ENCODE measurements around the gene BRD3OS.

The BRD3OS gene

DNA sequence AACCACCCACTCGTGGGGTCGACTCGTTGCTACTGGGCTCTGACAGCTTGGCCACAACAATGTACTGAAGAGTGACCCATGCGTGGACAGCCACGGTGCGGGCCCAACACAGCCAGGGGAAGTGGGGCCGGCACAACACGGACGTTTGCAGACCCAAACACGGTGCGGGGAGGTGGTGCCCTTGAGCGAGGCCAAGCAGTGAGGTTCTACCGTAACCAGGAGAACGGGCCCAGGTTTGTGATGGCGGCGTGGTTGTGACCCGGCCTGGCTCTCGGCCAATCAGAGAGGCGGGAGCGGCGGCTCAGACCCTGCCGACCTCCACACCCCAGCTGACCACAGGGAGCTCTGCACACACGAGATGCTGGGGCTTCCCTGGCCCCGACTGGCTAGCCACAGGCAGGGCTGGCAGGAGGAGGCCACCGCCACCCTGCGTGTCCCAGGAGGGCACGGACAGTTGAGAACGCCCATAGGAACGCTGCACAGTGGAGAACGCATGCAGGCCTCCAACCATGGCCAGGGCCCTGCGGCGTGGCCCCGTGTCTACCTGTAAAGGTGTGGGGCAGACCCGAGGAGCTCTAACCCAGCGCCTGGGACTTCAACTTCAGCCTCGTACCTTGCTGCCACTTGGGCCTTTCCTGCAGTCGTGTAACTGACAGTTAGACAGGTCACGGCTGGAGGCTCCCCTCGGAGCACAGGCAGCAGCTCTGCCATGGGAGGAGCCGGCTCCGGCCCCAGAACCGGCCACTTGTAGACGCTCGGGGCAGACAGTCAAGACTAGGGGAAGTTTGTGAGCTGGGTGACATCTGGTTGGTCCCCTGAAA, 28.9 kb downstream of the BRD3OS start:
- peak; percentile 14 for DNase-seq

GRCh38 chr9:134054891-134055811, 29.9 kb downstream of the BRD3OS start:
- DNase-seq = no peak

DNA sequence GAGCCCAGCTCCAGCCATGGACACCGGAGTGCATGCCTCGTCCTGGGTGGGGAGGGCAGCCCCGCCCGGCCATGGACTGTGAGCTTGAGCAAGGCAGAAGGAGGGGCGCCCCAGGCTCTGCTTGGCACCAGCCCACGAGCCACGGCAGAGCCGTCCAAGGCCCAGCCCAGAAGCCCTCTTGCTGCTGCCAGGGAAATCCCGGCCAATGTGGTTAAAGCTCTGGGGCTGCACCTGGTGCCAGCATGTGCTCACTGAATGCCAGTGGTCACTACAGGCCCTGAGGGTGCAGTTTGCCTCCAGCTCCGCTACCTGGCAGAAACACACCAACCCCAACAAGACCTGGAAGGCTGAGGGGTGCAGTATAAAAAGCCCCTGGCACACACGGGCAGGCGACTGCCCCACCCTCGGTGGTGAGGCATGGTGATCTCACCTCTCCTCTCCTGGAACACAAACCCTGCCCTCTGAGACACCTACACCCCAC, 30.7 kb downstream of the BRD3OS start:
- peak; percentile 85 for DNase-seq

DNA sequence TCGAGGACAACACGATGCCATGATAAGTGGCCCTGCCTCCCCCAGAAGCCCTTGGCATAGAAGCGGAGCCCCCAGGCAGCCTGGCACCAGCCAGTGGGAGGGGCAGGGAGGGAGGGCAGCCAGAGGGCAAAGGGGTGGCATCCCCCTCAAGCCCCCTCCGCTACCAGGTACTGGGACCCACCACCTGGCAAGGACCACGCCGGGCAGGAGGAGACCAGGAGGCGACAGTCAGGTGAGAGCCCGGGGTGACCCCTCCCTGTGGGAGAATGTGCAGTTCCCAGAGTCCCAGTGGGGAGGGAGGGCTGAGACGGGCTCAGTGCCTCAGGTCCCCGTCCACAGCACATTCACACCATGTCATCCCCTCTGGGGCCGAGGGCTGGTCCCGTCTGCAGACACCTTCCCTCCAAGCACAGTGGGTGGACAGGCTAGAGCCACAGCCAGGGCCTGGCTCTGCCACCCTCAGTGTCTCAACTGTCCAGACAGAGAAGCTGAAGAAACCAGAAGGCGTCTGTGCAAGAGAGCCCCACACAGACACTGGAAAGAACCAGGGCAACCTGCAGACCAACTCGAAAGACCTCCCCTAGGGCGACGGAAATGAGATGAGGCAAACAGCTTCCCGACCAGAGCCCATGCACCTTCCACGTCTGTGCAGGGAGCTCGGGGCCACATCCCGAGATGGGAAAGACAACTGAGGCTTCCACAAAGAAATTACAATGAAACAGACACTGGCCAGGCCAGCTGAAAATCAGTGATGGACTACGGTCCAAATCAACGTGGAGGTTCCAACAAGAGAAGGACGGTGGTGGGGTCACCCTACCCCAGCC, 31.4 kb downstream of the BRD3OS start:
- DNase-seq = no peak

DNA sequence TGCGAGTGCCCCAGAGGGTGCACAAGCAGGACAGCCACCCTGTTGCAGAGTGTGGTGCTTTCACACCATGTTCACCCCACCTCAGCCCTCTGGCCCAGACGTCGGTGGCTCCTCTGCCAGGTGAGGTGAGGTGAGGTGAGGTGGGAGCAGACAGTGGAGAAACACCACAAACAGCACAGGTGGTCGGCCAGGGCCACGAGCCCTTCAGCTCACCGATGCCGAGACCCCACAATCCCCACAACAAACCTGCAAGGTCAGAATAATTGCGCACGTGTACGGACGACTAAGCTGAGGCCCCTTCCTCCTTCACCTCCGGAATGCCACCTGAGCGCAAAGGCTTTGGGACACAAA, 32.0 kb downstream of the BRD3OS start:
- DNase-seq = no peak

DNA sequence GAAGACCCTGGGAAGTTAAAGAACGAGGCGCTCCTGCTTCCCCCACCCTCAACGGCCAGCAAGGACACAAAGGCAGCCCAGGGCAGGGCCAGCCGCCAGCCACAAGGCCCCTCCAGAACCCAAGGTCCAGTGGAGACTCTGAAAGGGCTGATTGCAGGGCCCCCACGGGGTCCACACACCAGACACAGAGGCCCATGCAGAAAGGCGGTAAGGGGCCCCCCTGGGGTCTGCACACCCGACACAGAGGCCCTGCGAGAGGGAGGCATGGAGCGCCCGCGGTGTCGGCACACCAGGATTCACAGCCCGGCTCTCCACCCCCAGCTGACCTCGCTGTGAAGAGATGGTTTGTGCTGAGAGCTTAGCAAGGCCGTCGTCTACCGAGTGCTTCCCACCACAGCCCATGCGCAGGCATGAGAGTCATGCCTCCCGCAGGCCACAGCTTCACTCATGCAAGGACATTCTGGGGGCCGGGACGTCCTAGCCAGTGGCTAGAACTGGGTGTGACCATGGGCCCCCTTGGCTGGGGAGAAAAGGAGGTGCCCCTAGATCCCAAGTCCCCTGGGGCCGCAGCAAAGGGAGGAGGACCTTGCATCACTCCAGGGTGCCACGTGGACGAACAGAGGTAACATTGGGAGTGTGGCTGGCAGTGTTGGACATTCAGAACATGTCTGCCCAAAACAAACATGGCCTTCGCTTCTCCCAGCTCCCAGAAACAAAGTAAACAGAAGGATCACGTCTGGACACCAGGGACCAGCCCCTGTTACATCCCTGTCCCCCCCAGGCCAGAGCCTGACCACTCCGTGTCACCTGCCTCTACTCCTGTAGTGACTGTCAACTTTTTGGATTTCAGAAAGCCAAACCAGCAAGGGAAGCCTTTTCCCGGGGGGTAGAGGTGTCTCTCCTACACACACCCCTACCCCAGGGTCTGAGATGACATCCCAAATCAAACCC, 32.7 kb downstream of the BRD3OS start:
- DNase-seq = no peak

GRCh38 chr9:134058716-134059115, 33.4 kb downstream of the BRD3OS start:
- peak; percentile 29 for DNase-seq

- no peak for DNase-seq
These were observed 33.9 kb downstream of the BRD3OS start for GRCh38 chr9:134059188-134059641.

- no peak for DNase-seq
These were observed 34.5 kb downstream of the BRD3OS start for GRCh38 chr9:134059661-134060395.

DNA sequence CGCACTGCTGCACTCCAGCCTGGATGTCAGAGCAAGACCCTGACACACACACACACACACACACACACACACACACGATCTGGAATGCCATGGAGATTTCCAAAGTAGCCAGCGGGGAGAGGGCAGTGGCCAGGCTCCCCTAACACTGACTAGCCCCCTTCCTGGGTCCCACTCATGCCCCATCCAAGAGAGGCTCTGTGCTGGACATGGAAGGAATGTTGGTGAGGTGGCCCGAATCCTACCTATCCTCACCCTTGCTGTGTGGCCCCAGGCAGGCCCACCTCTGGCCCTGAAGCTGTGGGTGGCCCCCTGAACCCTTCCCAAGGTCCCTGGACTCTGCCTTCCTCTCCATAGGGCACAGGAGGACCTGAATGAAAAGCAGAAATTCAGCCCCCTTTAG, 35.3 kb downstream of the BRD3OS start:
- DNase-seq = no peak

- DNase-seq = no peak
These were observed 35.9 kb downstream of the BRD3OS start for GRCh38 chr9:134061019-134061687.

DNA sequence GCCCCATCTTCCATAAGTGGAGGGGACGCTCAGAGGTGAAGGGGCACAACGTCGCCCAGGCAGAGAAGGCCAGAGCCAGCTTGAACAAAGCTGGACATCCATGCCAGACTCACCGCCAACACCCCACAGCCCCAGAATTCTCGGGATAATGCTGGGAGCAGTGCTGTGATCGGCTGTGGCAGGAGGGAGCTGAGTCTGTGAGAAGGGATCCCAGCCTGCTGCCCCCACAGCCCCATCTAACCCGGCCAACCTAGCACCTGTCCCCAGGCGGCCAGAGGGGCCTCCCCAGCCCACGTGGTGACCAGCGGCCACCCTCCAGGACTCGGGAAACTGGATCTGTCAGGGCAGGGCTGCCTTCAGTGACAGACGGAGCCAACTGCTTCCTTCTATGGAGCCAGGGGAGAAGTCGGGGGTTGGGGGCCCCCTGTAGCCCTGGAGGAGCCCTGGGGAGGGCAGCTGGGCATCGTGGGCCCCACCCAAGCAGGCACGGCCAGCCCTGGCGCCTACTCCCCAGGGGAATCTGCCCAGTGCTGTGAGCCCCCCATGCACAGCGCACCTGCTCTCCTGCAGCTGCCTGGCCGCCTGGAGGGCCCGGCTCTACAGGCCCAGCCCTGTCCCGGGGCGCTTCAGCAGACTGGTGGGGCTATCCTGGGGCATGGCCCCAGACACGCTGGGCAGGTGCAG, 36.5 kb downstream of the BRD3OS start:
- DNase-seq = peak; percentile 64

DNA sequence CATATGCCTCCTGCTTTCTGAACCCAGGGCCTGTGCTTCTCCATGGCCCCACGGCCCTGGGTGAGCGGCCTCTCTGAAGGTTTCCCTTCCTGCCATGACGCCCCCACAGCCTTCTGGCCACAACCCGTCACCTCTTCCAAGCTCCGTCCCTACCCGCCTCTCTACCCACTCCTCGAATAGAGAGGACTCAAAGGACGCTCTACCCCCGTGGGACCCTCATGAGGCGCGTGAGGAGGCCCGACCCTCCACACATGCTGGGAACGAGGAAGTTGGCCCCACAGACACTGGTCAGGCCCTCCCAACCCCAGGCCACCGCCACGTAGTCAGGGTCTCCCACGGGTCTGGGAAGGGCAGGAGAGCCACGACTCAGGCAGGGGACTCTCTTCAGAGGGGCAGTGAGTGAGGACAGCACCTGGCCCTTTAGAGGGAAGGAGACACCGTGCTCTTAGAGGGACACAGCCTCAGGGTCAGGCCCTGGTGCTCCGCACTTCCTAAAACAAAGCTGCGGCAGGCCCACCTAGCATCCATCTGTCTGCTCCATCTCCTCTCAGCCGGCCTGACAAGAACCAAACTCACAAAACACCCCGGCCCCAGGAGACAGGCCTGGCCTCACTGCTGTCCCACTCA, 37.3 kb downstream of the BRD3OS start:
- no peak for DNase-seq

GRCh38 chr9:134063088-134063570, 37.8 kb downstream of the BRD3OS start:
- DNase-seq = no peak

GRCh38 chr9:134063571-134064450, 38.5 kb downstream of the BRD3OS start:
- no peak for DNase-seq

GRCh38 chr9:134064711-134065110, 39.4 kb downstream of the BRD3OS start:
- no peak for DNase-seq

- DNase-seq = no peak
These were observed 40.5 kb downstream of the BRD3OS start for GRCh38 chr9:134065612-134066419.
